Activated T-cell treated with anti-CD3 and anti-CD28 coated beads for 4 hours (primary cell): ENCODE results near the gene CPLX4.

Experiments used
- DNase-seq: peaks from one replicate; pipeline ENCODE4 v3.0.0-alpha.2; 2020

CPLX4 gene

GRCh38 chr18:59305295-59305694, 13.2 kb downstream of the CPLX4 start:
- no peak for DNase-seq

DNA sequence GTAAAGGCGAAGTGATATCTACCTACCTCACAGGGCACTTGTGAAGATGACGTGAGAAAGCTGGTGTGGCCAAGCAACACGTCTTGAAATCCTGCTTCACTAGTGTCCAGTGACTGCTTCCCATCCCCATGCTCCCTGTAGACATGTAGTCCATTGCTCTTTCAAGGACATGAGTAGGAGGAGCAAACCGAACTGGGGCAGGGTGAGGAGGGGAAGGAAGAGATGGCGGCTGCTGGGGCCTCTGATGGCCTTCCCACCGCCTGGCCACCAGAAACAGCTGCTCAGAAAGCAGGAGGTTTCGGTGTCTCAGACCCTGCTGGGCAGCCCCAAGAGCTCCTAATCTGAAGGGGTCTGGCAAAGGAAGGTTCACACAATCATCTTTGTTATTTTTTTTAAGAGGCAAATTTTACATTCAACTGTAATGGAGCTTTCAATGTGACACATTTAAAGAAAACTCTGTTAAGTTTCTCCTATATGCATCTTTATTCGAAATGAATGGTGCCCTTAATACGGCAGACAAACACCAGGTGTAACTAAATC, 14.7 kb downstream of the CPLX4 start:
- DNase-seq: no peak

DNA sequence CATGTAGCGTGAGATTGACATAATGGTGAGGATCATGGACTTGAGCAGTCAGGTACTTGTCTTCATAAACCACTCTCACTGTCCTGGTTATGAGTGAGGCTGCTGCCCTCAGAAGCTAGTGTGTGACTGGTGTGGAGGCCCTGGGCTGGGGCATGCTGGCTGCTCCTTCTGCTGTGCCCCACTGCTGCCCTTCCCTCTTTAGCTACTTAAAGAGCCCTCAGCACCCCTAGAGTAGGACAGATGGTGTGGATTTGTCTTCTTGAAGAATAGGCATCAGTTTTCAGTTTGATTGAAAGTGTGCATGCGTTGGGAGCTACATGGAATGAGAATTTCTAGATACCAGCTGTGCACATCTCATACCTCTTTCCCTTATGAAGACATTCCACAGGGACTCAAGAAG, 15.4 kb downstream of the CPLX4 start:
- no peak for DNase-seq

DNA sequence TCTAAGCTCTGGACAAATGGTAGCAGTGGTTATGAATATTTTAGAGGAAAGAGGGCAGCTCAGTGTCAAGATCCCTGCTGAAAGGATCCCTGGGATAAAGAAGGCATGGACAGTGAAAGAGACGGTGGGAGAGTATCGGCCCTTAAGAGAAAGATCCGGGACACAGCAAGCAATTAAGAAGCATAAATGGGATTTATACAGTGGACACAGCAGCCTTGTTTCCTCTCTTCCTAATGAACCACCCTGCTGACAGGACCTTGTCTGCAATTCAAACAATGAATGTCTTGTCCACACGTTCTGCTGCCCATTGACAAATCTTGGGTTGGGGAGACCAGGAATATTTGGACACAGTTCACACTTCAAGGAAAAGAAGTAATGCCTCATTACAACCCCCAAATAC, 16.5 kb downstream of the CPLX4 start:
- no peak for DNase-seq

DNA sequence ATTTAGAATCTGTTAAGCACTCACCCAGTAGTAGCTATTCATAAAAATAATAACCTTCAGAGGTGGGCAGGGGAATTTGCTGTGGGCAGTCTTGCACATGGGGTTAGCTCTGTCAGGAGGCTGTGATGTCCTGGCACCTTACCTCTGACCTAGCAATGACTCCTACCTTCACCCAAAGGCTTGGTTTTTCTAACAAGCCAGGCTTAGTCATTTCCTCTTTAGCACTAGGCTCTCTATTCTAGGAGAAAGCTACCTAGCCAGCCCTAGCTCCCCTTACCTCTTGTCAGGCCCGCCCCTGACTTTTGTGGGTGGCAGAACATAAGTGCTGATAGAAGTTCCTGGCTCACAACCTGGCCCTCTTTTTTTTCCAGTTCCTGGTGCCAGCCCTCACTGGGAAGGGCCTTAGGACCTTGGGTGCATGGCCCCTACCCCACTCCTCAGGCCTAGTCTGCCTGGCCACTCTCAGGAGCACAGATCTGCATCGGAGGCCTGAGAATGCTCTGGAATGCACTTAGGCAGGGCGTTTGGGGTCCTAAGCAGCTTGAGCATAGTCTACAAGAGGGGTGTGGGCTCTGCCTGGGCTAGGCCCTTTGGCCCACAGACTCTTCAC, 17.7 kb downstream of the CPLX4 start:
- no peak for DNase-seq

- no peak for DNase-seq
These were observed 19.6 kb downstream of the CPLX4 start for GRCh38 chr18:59298871-59299270.

DNA sequence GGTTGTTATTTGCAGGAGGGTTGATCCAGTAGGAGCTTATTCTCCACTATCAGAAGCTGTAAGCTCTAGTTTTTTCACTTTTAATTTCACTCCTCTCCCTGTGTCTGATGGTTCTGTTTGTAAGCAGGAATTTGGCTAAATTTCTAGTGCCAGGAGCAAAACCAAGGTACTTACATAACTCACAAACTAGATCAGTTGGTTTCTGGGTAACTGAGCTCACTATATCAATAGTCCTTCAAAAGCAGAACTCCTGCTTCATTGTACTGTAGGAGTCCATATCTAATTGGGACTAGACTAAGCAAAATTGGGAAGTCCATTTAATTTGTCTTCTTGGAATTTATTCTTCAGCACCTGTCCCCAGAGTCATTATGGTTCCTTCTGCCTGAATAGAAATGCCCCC, 25.1 kb downstream of the CPLX4 start:
- no peak for DNase-seq

GRCh38 chr18:59286341-59286740, 32.1 kb downstream of the CPLX4 start:
- no peak for DNase-seq

DNA sequence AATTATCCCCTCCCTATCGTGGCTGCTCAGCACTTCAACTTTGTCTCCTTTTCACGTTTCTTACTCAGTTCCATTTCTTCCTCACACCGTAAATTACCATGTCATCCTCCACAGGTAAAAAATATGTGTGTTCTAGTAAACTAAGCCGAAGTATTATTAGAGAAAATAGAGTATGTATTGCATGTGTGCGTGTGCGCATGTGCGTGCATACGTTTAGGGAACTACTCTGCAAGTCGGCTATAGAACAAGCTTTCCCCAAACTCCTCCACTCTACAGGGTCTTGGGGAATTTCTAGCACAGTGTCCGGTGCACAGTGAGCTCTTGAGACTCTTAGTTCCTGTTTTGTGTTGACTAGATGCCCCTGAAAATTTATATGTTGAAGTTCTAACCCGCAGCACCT, 36.1 kb downstream of the CPLX4 start:
- DNase-seq: no peak

DNA sequence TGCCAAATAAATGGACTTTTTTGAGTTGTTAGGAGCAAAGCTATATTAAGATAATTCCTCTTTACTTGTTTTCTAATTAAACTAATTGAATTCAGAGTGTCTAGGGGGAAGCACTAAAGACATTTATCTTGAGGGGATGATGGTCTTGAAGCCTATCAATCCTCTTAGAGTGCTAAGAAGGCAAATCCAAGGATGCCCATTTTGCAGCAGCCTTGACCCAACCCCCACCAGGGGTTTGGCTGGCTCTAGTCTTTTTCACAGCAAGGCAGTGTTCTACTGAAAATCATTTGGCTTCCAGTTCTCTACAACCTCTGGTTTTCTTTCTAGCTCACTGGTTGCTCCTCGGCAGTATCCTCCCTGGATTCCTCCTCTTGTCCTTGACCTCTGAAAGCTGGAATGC, 38.7 kb downstream of the CPLX4 start:
- no peak for DNase-seq

GRCh38 chr18:59279193-59279592, 39.3 kb downstream of the CPLX4 start:
- DNase-seq: no peak

- DNase-seq: no peak
These were observed 39.7 kb downstream of the CPLX4 start for GRCh38 chr18:59278793-59279192.

GRCh38 chr18:59276047-59276446, 42.4 kb downstream of the CPLX4 start:
- no peak for DNase-seq

- DNase-seq: no peak
These were observed 43.0 kb downstream of the CPLX4 start for GRCh38 chr18:59275406-59275949.

- no peak for DNase-seq
These were observed 43.9 kb downstream of the CPLX4 start for GRCh38 chr18:59274533-59274928.

DNA sequence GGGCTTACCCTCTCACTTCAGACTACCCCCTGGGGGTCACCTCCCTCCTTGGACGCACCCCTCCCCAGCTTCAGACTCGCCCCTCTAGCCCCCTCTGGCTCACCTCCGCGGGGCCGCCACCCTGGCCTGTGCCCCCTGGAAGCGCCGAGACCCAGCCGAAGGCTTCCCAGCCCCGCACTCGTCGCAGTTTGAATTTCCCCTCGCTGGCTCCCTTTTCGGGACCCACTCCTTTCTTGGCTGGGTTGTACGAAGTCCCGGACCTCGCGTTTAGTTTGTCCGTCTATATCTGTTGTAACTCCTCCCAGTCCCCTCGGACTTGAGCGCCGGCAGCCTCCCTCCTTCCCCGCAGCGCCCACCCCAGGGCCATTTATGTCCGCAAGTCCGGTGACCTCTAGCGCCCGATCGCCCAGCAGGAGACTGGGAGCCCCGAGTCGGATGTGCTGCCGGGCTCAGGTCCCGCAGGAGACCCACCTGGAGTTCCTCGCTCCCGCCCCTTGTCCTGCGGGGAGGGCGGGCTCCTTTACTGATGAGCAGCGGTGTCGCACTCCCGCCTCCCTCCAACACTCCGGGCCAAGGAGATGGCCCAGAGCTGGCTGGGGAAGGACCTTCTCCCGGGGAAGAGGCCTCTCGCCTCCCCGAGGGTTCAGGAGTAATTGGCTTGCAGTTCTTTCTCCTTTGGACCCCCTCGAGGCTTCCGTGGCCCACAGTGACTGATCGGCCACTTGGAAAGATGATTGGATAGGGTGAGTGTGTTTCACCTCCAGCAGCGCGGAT, 44.5 kb downstream of the CPLX4 start:
- no peak for DNase-seq

DNA sequence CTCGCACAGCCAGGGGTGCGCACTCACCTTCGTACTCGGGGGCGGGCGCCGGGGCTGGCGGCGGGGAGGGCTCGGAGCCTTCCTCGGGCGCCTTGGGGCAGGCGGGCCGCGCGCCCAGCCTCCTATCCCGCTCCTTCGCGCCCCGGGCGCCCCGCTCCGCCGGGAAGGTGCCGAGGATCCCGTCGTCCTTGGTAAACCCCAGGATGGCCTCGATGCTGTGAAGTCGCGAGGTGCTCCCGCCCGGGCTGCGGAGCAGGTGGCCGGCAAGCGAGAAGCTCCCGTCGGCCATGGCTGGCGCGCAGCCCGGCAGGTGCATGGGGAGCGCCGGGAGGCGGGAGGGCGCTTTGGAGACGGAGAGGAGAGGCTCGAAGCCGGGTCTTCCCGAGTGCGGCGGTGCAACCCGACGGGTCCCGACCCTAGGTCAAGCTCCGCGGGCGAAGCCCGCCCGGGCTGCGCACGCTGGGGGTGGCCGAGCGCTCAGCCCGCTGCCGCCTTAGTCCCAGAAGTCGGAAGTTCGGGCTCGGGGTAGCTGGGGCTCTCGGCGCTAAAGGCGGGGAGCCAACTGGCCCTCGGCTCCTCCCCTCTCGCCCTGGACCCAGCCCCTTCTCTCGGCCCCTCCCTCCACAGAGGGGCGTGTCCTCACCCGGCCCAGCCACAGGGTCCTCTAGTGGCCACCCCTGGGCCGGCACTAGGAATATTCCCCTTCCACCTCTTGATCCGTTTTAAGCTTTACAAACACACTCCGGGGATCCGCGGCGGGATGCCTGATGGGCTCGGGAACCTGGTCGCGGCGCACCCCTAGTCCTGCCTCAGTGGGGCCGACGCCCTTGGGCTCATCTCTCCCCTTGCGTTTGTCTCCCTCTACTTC, 45.3 kb downstream of the CPLX4 start, which contains the start of gene RAX:
Gene RAX (minus strand): TSS at position 564 of the 868 bp plus-strand sequence. CDS start 248 bp downstream, at position 316.
- DNase-seq: no peak

DNA sequence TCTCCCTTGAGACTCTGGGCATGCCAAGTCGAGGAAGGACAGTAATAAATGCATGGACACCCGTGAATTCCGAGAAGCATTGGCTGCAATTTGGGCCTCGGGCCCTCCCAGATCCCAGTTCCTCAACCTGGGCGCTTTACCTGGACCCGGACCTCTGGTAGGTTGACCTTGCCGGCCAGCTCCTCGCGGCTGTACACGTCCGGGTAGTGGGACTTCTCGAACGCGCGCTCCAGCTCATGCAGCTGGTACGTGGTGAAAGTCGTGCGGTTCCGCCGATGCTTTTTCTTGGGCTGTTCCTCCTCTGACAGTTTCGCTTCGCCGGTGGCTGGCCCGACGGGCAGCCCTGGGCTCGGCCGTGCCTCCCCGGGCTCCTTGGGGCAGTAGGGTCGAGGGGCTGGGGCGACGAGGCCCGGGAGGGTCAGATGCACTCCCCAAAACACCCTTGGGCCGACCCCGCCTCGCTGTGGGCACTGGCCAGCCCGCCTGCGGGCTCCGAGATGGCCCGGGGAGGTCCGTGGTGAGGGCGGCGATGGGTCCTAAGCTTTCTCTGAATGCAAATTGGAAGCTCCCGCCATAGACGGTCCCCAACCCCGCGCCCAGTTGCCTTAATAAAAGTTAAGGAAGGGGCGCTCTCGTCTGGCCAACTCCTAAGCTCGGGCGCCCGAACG, 46.1 kb downstream of the CPLX4 start:
- no peak for DNase-seq

DNA sequence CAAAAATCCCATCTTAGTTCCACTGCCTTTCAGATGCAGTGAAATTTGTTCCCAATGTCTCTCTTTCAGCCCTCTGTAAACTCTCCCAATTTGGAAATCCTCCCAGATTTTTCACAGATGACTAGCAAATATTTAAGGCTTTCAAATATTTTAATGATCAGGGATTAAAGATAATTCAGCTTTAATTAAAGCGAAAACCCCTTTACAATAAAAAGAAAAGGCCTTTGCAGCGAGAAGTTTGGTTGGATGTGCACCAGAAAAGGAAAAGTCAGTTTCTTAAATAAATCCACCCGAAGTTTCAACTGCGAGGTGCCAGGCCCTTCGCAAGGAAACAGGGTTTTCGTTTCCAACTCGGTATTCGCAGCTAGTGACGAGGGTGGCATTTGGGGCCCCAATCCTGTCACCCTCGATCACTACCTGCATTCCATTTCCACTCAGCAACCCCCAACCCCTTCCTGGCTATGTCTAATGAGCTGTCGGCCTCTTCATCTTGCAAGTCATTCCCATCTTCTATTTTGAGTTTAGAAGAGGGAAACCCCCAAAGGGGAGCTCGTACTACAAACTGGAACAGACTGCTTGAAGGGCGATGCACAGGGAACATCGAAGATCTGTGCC, 46.7 kb downstream of the CPLX4 start:
- DNase-seq: no peak

- no peak for DNase-seq
These were observed 47.7 kb downstream of the CPLX4 start for GRCh38 chr18:59270689-59271257.

DNA sequence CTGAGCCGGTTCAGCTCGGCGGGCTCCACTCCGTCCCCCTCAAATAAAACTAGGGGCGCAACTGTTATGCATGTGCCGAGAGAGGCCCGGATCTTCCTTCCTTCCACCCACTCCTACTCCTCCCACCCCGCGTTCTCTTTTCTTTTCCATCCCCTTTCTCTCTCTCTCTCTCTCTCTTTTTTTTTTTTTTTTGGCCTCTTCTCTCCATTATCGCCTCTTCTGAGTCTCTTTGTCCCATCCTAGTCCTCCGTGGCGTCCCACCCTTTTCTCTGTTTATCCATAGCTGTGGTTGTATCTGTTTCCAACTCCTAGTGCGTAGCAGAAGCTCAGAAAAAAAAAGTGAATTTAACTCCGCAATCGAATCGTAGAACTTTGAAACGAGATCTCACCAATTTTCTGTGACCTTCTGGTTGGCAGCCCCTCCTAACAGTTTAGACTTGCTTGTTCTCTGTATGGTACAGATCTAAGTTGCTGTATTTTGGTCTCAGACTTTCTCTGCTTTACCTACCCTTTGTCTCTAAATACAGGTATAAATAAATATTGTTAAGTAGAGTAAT, 48.8 kb downstream of the CPLX4 start:
- no peak for DNase-seq
